PFSK-1 (cell line): Measurements from ENCODE around the gene GPR65.

Experiments
- FOXP2 ChIP-seq: optimal IDR thresholded peaks from 2 replicates; pipeline ENCODE3; 2011; ENCODE audit warnings: borderline replicate concordance, control low read depth, inconsistent platforms; ENCODE audit not compliant: insufficient read depth; ENCODE audit errors: extremely low read length, extremely low read depth
- POLR2AphosphoS5 ChIP-seq: IDR thresholded peaks from 2 replicates; pipeline ENCODE4 v1.6.1; 2012; ENCODE audit warnings: low read depth, mild to moderate bottlenecking, control low read depth, low read length, moderate library complexity
- REST ChIP-seq, 2 experiments: IDR thresholded peaks; 2 replicates each; pipeline versions ENCODE4 v1.6.1 to v1.8.0; 2011 to 2012; ENCODE audit warnings: low read depth in 2 of 2, low read length in 2 of 2, control low read depth in 1 of 2, inconsistent platforms in 1 of 2, mild to moderate bottlenecking in 1 of 2, moderate library complexity in 1 of 2; ENCODE audit not compliant: insufficient read depth in 1 of 2
- SIN3A ChIP-seq: IDR thresholded peaks from 2 replicates; pipeline ENCODE4 v1.6.1; 2012; ENCODE audit warnings: mild to moderate bottlenecking, low read length, moderate library complexity, borderline replicate concordance; ENCODE audit not compliant: insufficient read depth
- TAF1 ChIP-seq: IDR thresholded peaks from 2 replicates; pipeline ENCODE4 v1.6.1; 2012; ENCODE audit warnings: low read length, control low read depth, borderline replicate concordance; ENCODE audit not compliant: insufficient read depth

GPR65 gene

DNA sequence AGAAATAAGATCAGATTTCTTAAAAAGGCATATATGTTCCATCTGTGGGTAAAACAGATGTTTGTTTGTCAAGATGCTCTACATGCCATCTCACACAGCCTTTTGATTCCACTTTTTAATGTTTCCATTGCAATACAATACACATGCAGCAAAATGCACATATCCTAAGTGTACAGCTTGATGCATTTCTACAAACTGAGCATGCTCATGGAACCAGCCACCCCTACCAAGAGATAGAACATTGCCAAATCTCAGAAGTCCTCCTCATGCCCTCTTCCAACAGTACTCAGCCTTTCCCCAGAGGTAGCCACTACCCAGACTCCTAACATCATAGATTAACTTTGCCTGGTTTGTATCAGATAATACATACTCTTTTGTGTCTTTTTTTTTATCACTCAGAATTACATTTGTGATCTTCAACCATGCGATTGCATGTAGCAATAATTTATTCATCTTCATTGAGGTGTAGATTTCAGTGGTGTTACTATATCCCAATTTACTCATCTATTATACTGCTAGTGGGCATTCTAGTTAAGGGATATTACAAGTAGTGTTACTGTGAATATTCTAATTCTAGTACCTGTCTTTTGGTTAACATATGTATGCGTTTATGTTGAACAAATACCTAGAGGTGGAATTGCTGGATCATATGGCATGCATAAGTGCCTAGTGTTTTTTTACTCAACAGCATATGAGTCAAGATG is 3.3 kb downstream of the GPR65 start:
- TF ChIP-seq TAF1 (no peak), POLR2AphosphoS5 (no peak), REST (IDR thresholded peaks at IDR 0.05; ENCODE audit: insufficient read depth in 1 of 2, low read depth in 2 of 2, low read length in 2 of 2) (no peak), FOXP2 (no peak), SIN3A (no peak)

- TF ChIP-seq REST (IDR thresholded peaks at IDR 0.05; ENCODE audit: insufficient read depth in 1 of 2, low read depth in 2 of 2, low read length in 2 of 2) (no peak), TAF1 (no peak), SIN3A (no peak), POLR2AphosphoS5 (no peak), FOXP2 (no peak)
Observed at GRCh38 chr14:88009486-88009885, 4.6 kb downstream of the GPR65 start.

GRCh38 chr14:88010331-88010730 is 5.4 kb downstream of the GPR65 start:
- no peak for TF ChIP-seq REST (IDR thresholded peaks at IDR 0.05; ENCODE audit: insufficient read depth in 1 of 2, low read depth in 2 of 2, low read length in 2 of 2)
- TF ChIP-seq POLR2AphosphoS5 = no peak
- TF ChIP-seq SIN3A = no peak
- TF ChIP-seq FOXP2 = no peak
- TF ChIP-seq TAF1 = no peak

GRCh38 chr14:88012495-88012894 is 7.6 kb downstream of the GPR65 start:
- TF ChIP-seq REST (IDR thresholded peaks at IDR 0.05; ENCODE audit: insufficient read depth in 1 of 2, low read depth in 2 of 2, low read length in 2 of 2) (no peak), SIN3A (no peak), POLR2AphosphoS5 (no peak), FOXP2 (no peak), TAF1 (no peak)

GRCh38 chr14:88013750-88014349 is 8.9 kb downstream of the GPR65 start:
- TF ChIP-seq REST (IDR thresholded peaks at IDR 0.05; ENCODE audit: insufficient read depth in 1 of 2, low read depth in 2 of 2, low read length in 2 of 2) (no peak), FOXP2 (no peak), TAF1 (no peak)
